ENCODE measurements around the gene MINPP1. TPM values are rescaled to one million over a fixed set of nuclear protein-coding genes. Genes with fewer than 3 reads are reported as not detected.

Gene MINPP1
- total and polyA plus RNA-seq, 9 donors = 12.1 to 20.6 (median 16.5) TPM

DNA sequence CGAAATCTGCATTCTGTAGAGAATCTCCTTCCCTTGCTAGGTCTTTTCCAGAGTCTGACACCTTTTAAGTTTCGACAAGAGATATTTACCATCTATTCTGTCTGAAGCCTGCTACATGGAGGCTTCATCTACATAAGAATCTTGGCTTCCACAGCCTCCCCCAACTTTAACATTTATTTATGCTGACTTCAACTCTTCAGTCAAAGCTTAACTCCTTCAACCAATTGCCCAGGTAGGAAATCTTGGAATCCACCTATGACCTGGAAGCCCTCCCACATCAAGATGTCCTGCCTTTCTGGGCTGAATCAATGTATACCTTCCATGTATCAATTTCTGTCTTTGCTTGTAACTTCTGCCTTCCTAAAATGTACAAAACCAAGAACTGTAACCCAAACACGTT, 54.7 kb downstream of the MINPP1 start:
- Histone ChIP-seq H3K9me3 (replicated peaks; ENCODE audit: control insufficient read depth, low read depth, low read length) (peaks cover 5% of the 10 kb centered on the region), H3K4me1 (ENCODE audit: control insufficient read depth, insufficient read depth, low read length) (no peaks in the 10 kb centered on the region), H3K27me3 (ENCODE audit: control insufficient read depth, insufficient read depth, low read length) (no peaks in the 10 kb centered on the region), H3K36me3 (ENCODE audit: control insufficient read depth, insufficient read depth, low read length) (no peaks in the 10 kb centered on the region), H3K27ac (ENCODE audit: low read length) (no peak overlapping the region), H3K4me3 (ENCODE audit: low read length) (no peak overlapping the region)
- WGBS (ENCODE audit: insufficient coverage) = 50% methylated on average over 2 of the region's 3 CpGs
- no peak for DNase-seq

DNA sequence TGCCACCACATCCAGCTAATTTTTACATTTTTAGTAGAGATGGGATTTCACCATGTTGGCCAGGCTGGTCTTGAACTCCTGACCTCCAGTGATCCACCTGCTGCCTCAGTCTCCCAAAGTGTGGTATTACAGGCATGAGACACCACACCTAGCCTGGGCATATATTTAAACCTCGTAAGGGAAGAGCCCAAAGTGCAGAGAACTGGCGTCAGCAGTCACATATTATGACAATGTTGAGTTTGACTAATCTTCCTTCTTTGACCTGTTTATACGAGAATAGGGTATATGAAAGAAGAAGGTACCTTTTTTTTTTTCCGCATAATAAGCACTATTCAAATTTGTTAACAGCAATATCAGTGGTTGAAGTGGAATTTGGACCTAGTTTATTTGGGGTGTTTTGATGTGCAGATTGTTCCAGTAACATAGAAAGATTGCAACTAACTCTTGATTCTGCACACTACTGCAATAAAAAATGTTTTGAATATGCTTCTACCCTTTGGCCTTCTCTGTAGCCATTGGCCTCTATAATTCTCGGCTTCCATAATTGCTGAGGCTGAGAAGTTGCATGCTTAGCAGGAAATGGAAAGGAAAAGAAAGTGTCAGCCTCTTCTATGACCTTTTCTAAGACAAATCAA, 55.9 kb downstream of the MINPP1 start:
- 66% methylated on average over 3 of the region's 5 CpGs for WGBS (ENCODE audit: insufficient coverage)
- H3K9me3 ChIP-seq (replicated peaks; ENCODE audit: control insufficient read depth, low read depth, low read length) = peaks cover 8% of the 10 kb centered on the region
- H3K4me3 ChIP-seq (ENCODE audit: low read length) = no peak overlapping the region
- no peak for DNase-seq
- H3K27me3 ChIP-seq (ENCODE audit: control insufficient read depth, insufficient read depth, low read length) = no peaks in the 10 kb centered on the region
- no peaks in the 10 kb centered on the region for H3K36me3 ChIP-seq (ENCODE audit: control insufficient read depth, insufficient read depth, low read length)
- no peak overlapping the region for H3K27ac ChIP-seq (ENCODE audit: low read length)
- no peaks in the 10 kb centered on the region for H3K4me1 ChIP-seq (ENCODE audit: control insufficient read depth, insufficient read depth, low read length)

DNA sequence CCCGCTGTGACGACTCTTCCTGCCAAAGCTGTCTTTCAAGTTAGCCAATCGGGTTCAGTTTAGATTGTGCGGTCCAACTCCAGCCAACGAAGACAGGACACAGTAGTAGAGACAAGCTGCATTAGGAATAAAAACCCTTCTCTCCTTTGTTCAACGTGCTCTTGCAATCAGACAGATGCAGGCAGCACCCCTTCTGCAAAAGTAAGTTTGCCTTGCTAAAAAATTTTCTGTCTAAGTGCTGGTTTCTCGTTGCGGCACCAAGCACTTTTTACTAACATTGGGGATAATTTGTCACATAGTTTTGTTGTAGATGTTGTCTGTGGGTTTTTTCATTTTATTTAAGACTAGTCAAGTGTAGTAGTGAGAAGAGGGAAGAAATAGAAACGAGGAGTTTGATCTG, 58.1 kb downstream of the MINPP1 start:
- Histone ChIP-seq H3K27ac (ENCODE audit: low read length) (no peak overlapping the region), H3K36me3 (ENCODE audit: control insufficient read depth, insufficient read depth, low read length) (no peaks in the 10 kb centered on the region), H3K27me3 (ENCODE audit: control insufficient read depth, insufficient read depth, low read length) (no peaks in the 10 kb centered on the region), H3K4me3 (ENCODE audit: low read length) (no peak overlapping the region), H3K9me3 (replicated peaks; ENCODE audit: control insufficient read depth, low read depth, low read length) (peaks cover 11% of the 10 kb centered on the region), H3K4me1 (ENCODE audit: control insufficient read depth, insufficient read depth, low read length) (no peaks in the 10 kb centered on the region)
- WGBS (ENCODE audit: insufficient coverage) = 85% methylated on average over 5 of the region's 9 CpGs
- no peak for DNase-seq

DNA sequence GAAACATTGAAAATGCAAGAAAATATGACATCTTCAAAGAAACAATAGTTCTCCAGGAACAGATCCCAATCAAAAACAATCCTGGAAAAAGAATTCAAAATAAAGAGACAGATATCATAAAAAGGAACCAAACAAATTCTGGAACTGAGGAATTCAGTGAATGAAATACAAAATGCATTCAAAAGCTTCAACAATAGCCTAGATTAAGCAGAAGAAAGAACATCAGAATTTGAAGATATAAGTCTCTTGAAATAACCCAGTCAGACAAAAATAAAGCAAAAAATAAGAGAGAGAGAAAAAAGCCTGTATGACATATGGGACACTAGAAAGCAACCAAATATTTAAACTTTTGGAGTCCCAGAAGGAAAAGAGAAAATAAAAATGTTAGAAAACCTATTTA, 60.3 kb downstream of the MINPP1 start:
- DNase-seq = no peak
- Histone ChIP-seq H3K4me1 (ENCODE audit: control insufficient read depth, insufficient read depth, low read length) (no peaks in the 10 kb centered on the region), H3K27ac (ENCODE audit: low read length) (no peak overlapping the region), H3K36me3 (ENCODE audit: control insufficient read depth, insufficient read depth, low read length) (no peaks in the 10 kb centered on the region), H3K27me3 (ENCODE audit: control insufficient read depth, insufficient read depth, low read length) (no peaks in the 10 kb centered on the region), H3K4me3 (ENCODE audit: low read length) (no peak overlapping the region), H3K9me3 (replicated peaks; ENCODE audit: control insufficient read depth, low read depth, low read length) (peaks cover 11% of the 10 kb centered on the region)

DNA sequence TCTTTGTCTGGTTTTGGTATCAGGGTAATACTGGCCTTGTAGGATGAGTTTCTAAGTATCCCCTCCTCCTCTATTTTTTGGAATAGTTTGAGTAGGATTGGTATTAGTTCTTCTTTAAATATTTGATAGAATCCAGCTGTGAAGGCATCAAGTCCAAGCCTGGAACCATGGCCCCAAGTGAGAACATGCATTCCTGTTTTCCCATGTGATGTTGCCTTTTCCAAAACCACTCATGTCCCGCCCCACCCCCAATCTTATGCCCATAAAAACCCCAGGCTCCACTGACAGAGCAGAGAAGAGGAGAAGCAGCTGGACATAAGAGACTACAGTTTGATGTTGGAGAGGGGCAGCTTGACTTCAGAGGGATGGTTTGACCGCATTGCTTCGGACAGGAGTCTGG, 71.2 kb downstream of the MINPP1 start:
- peaks cover 13% of the 10 kb centered on the region for H3K4me1 ChIP-seq (ENCODE audit: control insufficient read depth, insufficient read depth, low read length)
- no CpG with 5 or more reads among the region's 3 CpGs for WGBS (ENCODE audit: insufficient coverage)
- H3K4me3 ChIP-seq (ENCODE audit: low read length) = no peak overlapping the region
- H3K36me3 ChIP-seq (ENCODE audit: control insufficient read depth, insufficient read depth, low read length) = no peaks in the 10 kb centered on the region
- no peak overlapping the region for H3K27ac ChIP-seq (ENCODE audit: low read length)
- no peaks in the 10 kb centered on the region for H3K27me3 ChIP-seq (ENCODE audit: control insufficient read depth, insufficient read depth, low read length)
- no peak for DNase-seq
- no peaks in the 10 kb centered on the region for H3K9me3 ChIP-seq (replicated peaks; ENCODE audit: control insufficient read depth, low read depth, low read length)

DNA sequence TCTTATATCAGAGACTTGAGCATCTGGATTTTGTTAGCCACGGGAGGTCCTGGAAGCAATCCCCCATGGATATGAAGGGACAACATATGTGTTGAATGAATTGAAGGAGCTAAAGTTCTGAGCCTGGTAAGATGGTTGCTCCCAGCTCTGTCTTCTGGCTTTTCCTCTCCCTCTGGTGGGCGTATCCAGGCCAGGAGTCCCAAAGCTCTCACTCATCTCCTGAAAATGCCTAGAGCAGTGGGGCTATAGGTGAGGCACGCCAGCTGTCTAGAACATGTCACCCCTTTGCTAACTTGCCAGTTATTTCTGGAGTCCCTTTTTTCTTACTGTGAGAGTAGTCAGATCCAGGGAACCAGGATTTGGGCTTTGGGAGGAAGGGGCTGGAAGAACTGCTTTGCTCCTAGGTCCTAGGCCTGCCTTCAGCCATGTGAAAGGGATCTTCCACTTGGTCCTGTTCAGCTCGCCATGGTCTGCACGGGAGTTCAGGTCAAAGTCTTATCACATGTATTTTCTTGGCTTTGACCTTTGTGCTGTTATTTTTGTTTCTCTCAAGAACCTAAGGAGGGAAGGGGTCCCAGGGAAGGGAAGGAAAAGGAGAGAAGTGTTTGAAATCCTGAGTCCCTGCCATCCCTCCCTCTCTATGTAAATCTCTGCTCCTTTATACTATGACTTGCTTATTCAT, 73.6 kb downstream of the MINPP1 start:
- WGBS (ENCODE audit: insufficient coverage) = no CpG with 5 or more reads among the region's 5 CpGs
- Histone ChIP-seq H3K36me3 (ENCODE audit: control insufficient read depth, insufficient read depth, low read length) (no peaks in the 10 kb centered on the region), H3K9me3 (replicated peaks; ENCODE audit: control insufficient read depth, low read depth, low read length) (no peaks in the 10 kb centered on the region), H3K4me3 (ENCODE audit: low read length) (no peak overlapping the region), H3K4me1 (ENCODE audit: control insufficient read depth, insufficient read depth, low read length) (peaks cover 13% of the 10 kb centered on the region), H3K27me3 (ENCODE audit: control insufficient read depth, insufficient read depth, low read length) (no peaks in the 10 kb centered on the region), H3K27ac (ENCODE audit: low read length) (peak overlapping the region; percentile 49)
- DNase-seq = no peak

DNA sequence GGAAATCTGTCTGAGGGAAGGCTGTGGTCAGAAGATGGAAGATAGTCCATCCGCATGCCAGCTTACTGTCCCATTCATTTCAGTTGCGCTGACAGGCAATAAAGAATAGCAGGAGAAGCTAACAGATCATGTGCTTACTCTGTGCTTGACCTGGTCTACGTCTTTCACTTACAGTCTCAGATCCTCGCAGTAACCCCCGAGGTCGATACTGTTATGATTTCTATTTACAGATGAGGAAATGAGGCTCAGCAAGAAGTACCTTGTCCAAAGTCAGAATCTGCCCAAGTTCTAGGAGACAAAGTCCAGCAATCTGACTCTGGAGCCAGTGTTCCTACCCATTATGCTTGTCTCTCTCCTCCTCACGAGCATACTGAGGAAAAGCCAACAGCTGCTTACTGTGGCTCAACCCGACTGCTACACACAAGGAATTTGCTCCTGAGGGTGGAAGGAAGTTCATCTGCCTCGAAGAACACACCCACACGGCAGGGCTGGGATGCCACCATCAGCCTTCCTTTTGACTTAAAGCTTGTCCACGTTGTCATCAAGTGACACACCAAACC, 74.2 kb downstream of the MINPP1 start:
- Histone ChIP-seq H3K36me3 (ENCODE audit: control insufficient read depth, insufficient read depth, low read length) (no peaks in the 10 kb centered on the region), H3K27ac (ENCODE audit: low read length) (peak overlapping the region; percentile 49), H3K9me3 (replicated peaks; ENCODE audit: control insufficient read depth, low read depth, low read length) (no peaks in the 10 kb centered on the region), H3K4me3 (ENCODE audit: low read length) (no peak overlapping the region), H3K27me3 (ENCODE audit: control insufficient read depth, insufficient read depth, low read length) (no peaks in the 10 kb centered on the region), H3K4me1 (ENCODE audit: control insufficient read depth, insufficient read depth, low read length) (peaks cover 13% of the 10 kb centered on the region)
- peak; percentile 59 for DNase-seq
- WGBS (ENCODE audit: insufficient coverage) = 90% methylated on average over 2 of the region's 11 CpGs

DNA sequence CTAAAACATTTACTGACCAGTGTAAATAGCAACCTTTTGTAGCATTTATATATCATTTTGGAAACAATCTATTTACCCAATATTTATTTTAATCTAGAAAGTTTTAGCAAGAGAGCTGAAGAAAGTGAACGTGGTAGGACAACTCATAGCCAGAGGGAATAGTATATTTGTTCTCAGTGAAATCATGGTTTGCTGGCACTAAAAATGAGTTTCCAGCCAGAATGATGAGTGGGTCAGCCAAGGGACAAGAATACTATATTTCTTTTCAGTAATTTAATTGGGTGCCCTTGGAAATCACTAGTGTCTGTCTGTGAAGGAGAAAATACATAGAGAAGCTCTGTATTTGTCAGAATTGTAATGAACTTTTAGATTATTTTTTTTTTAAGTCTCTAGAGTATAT, 74.9 kb downstream of the MINPP1 start:
- H3K27me3 ChIP-seq (ENCODE audit: control insufficient read depth, insufficient read depth, low read length) = no peaks in the 10 kb centered on the region
- H3K4me1 ChIP-seq (ENCODE audit: control insufficient read depth, insufficient read depth, low read length) = peaks cover 13% of the 10 kb centered on the region
- DNase-seq = peak; percentile 86
- H3K4me3 ChIP-seq (ENCODE audit: low read length) = no peak overlapping the region
- H3K27ac ChIP-seq (ENCODE audit: low read length) = peak overlapping the region; percentile 49
- no CpG with 5 or more reads among the region's 1 CpG for WGBS (ENCODE audit: insufficient coverage)
- no peaks in the 10 kb centered on the region for H3K36me3 ChIP-seq (ENCODE audit: control insufficient read depth, insufficient read depth, low read length)
- H3K9me3 ChIP-seq (replicated peaks; ENCODE audit: control insufficient read depth, low read depth, low read length) = no peaks in the 10 kb centered on the region

DNA sequence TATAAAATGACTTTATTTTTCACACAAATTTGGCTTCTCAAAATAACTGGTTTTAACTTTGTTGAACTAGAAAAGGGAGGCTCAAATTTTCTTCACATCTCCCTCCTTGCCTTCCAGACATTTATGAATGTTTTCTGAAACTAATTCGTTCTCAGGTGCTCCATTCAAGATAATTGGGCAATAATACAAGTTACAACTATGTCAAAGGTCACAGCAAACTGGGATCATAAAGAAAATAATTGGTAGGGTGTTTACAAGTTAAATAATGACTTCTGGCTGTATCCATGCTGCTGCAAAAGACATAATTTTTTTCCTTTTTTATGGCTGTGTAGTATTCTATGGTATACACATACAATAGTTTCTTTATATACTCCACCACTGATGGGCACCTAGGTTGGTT, 75.3 kb downstream of the MINPP1 start:
- no peaks in the 10 kb centered on the region for H3K27me3 ChIP-seq (ENCODE audit: control insufficient read depth, insufficient read depth, low read length)

DNA sequence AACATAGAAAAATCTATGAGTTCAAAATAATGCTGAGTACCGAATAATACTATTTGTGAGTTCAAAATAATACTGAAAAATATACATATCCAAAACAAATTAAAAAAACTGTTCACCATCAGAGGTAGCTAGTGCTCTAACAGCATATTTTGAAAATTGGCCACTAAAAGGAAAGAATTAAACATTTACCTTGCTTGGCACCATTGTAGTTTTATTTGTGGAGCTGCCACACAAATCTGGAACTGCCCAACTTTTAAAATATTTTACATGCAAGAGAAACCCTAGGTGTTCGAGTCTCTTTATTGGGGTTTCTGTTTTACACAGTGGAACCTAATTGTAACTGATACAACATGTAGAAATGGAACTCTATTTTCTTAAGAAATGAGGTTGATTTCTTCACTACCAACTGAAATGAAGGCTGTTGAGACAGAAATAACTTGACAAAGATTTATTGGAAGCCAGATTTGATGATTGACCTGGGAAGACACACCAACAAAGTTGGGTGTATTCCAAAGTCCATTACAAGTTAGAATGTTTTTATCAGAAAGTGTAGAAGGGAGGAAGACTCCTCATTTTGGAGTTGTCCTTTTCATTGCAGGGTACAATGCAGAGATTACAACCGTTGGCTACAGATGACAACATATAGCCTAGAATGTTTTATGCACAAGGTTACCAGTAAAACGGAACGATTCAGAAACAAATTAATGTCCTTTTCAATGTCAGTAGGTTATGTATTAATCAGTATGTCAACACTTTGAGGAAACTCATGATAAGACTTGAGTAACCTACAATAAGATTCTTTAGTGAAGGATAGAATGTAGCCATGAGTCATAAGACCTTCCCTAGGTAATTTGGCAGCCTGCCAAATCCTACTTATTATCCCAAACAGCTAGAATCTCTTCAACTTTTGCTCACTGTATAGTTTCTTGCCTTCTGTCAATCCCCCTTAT, 81.1 kb downstream of the MINPP1 start:
- no peak for DNase-seq
- no peaks in the 10 kb centered on the region for H3K36me3 ChIP-seq (ENCODE audit: control insufficient read depth, insufficient read depth, low read length)
- no peaks in the 10 kb centered on the region for H3K4me1 ChIP-seq (ENCODE audit: control insufficient read depth, insufficient read depth, low read length)
- WGBS (ENCODE audit: insufficient coverage) = no CpG with 5 or more reads among the region's 5 CpGs
- no peak overlapping the region for H3K27ac ChIP-seq (ENCODE audit: low read length)
- H3K9me3 ChIP-seq (replicated peaks; ENCODE audit: control insufficient read depth, low read depth, low read length) = no peaks in the 10 kb centered on the region
- no peaks in the 10 kb centered on the region for H3K27me3 ChIP-seq (ENCODE audit: control insufficient read depth, insufficient read depth, low read length)
- H3K4me3 ChIP-seq (ENCODE audit: low read length) = no peak overlapping the region

More for the DNA sequence above, 75.3 kb downstream of the MINPP1 start:
- no peak overlapping the region for H3K4me3 ChIP-seq (ENCODE audit: low read length)
- H3K9me3 ChIP-seq (replicated peaks; ENCODE audit: control insufficient read depth, low read depth, low read length) = no peaks in the 10 kb centered on the region
- DNase-seq = no peak
- WGBS (ENCODE audit: insufficient coverage) = no CpG with 5 or more reads among the region's 1 CpG
- H3K27ac ChIP-seq (ENCODE audit: low read length) = no peak overlapping the region
- H3K36me3 ChIP-seq (ENCODE audit: control insufficient read depth, insufficient read depth, low read length) = no peaks in the 10 kb centered on the region
- H3K4me1 ChIP-seq (ENCODE audit: control insufficient read depth, insufficient read depth, low read length) = peaks cover 13% of the 10 kb centered on the region
